Activated CD4-positive, alpha-beta T cell treated with anti-CD3 and anti-CD28 coated beads, Interleukin-10, Interleukin-2, amounts not matched to agents 100 ng/mL and 50 ng/mL, durations not matched to agents 16 hours and 8 hours (primary cell): Measurements from ENCODE around the gene CA12.

Experiments used
- DNase-seq: peaks from one replicate; pipeline ENCODE4 v3.0.0-alpha.2; 2020

CA12 gene

DNA sequence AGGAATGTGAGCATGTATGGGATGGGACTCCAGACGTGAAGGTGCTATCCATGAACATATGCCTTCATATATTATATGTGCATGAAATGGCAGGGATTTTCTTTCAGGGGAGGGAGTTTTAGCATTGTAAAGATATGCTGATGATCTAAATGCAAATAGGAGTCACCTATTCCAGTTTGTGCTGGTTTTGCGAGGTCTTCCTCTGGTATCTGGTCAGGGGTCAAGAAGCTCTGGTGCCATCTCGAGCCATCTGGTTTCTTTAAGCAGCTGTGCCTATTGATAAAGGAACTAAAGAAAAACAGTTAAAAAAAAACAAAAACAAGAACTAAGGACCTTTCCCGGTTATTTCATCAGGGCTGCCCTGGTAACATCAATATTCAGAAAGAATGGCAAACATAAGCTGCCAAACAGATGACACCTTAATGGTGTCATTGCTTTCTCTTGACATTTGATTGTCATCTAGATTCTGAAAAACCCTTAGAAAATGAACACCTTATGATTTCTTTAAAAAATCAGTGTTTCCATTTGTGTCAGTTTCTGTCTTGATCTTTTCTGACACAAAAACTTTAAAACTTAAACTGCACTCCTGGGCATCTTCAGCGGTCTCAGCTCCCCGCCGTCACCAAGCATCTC is 81.6 kb downstream of the CA12 start:
- no peak for DNase-seq

DNA sequence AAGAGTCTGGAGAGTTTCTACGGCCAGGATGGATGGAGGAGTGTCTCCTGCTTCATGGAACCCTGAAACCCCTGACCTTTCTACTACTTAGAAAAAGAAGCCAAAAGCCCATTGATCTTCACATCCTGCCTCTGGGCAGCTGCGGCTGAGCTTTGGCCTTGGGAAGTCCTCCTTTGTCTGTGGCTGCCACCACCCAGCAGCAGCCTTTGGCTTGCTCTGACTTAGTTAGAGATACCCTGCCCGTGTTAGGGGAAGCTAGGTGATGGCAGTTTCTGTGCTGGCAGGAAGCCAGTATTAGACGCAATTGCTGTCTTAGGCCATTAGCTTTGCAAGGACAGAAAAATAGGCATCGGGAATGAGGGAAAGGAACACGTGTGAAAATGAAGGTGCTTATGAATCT is 85.5 kb downstream of the CA12 start:
- DNase-seq = no peak

DNA sequence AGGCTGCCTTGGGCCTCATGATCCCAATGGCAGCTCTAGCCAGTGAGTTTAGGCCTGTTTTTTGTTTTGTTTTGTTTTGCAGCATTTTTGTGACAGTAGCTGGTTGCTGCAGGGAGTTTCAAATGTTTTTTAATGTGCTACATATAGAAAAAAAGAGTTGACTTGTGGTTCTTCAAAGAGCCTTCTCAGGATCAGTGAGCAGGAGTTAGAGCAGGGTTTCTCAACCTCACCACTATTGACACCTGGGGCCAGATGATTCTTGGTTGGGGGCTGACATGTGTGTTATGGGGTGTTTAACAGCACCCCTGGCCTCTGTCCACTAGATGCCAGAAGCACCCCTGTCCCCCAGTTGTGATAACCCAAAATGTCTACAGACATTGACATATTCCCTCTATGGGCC is 86.3 kb downstream of the CA12 start:
- DNase-seq = no peak

DNA sequence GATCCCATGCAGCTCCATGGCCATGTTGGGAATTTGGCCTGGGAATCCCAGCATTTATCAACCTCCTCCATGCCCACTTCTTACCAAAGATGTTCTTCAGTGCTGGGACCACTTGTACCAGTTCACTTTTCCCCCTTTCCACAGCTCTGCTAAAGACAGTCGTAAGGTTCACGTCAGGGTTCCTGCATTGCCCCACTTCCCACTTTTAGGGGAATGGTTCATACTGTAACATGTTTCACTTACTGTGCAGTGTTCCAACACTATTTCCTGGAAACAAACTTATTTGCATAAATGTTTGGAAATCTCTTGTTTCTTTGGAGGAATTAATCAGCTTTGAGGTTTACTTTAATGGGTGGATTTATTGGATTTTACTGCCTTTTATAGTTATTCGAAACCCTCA is 87.3 kb downstream of the CA12 start:
- no peak for DNase-seq

DNA sequence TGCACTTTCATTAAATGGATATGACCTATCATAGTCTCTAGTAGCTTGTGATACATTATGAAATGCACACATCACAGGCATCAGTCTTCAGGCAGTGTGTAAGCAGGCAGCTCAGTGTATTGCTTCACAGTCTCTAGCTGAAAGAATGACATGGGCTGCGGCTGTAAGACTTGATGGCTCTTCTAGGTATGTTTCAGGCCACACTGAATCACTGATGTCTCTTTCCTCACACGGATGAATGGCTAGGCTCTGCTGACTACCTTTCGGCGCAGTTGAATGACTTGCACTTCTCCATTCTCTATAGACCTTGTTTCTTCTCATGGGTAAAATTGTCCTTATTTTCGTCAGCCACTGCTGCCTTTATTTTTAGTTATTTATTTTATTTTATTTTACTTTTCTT is 88.9 kb downstream of the CA12 start:
- DNase-seq = no peak

DNA sequence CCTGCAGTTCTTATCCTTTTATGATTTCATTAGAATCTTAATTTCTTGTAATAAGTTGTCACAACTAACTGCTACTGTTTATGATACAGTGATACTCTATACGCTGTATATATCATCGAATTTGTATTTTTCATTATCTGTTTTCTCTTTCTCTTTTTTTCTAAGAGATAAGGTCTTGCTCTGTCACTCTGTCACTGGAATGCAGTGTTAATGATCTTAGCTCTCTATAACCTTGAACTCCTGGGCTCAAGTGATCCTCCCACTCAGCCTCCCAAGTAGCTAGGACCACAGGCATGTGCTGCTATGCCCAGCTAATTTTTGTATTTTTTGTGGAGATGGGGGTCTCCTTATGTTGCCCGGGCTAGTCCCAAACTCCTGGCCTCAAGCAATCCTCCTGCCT is 89.4 kb downstream of the CA12 start:
- no peak for DNase-seq

DNA sequence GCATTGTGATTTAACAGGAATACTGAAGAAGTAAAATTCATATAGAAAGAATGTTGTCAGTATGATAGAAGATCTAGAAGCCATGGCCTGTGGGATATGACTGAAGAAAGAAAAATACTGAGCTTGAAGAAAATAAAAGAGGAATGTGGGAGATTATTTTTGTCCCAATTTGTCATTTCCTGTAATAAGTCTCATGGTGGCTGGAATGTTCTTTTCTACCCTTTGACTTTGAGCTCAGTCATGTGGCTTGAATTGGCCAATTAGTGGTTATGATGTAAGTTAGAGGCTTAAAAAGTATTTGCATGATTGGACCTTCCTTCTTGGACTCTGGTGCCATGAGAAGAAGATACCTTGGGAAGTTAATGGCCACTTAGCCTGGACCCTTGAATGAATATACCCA is 90.1 kb downstream of the CA12 start:
- DNase-seq = no peak

DNA sequence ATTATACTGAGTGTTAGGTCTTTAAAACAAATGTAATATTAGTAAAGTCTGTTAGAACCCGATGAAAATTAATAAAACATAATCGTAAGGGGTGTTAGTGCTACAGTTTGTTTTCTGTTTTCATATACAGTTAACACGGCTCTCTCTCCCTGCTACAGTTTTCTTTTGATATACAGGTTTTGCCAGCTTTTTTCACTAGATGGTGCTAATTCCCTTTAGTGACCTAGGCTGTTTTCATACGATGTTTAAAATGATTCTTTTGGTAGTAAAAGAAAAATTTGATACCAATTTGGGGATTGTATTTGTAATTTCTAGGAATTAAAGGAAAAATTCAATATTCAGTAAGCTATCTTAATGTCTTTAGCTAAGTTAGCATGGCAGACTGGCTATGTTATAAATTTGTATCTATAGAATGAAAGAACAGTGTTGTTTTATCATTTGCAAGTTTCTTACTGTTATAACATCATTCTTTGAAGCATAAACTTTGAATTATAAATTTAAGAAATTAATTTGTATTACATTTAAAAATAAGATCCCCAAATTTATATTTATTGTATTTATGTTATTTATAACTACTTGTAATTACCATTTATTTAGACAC is 92.8 kb downstream of the CA12 start:
- DNase-seq = peak; percentile 57

DNA sequence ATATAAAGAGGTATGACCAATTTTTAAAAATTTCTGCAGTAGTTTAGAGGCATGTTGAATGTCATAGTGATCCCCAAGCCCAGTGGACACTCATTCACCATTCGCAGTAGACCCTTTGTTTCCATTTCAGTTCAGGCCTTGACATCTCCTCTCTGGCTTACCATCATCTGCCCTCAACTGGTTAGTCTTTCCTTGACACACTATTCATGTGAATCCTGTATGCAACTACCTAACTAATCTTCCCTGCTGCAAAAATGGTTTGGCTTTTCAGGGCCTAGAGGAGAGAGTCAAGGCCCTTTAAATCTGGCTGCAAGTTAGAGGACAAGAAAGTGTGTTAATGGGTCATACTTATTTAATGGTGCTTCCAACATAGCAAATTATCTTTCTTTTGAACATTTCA is 93.3 kb downstream of the CA12 start:
- DNase-seq = no peak

DNA sequence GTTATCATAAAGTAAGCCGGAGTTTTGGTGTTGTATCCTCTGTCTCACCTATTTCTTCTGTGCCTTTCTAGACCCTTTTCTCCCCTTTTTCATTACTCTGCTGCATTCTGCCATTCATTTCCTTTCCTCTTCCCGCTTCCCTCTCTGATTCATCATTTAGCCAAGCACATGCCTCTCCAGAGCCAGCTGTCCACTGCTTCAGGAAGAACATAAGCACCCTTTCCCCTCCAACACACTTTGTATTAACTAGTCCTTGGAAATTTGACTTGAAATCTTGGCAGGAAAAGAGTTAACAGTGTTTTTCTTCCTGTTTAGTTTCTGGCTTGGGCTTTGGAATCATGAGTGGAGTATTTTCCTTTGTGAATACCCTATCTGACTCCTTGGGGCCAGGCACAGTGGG is 94.5 kb downstream of the CA12 start:
- no peak for DNase-seq

DNA sequence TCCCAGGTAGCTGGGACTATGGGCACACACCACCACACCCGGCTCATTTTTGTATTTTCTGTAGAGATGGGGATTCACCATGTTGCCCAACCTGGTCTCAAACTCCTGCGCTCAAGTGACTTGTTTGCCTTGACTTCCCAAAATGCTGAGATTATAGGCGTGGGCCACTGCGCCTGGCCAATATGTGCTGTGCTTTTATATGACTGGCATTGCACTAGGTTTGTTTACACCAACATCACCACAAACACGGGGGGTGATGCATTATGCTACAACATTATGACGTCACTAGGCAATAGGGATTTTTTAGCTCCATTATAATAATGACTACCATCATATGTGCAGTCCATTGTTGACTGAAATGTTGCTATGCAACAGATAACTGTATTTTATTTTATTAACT is 97.3 kb downstream of the CA12 start:
- no peak for DNase-seq

DNA sequence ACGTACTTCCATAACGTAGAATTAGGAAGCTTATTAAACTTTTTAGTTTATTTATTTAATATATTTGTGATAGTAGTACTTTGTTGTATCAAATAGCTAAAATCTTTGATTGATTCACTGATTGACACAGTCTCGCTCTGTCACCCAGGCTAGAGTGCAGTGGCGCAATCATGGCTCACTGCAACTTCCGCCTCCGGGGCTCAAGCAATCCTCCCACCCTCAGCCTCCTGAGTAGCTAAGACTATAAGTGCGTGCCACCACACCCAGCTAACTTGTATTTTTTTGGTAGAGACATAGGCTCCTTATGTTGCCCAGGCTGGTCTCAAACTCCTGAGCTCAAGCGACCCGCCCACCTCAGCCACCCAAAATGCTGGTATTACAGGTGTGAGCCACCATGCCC is 98.5 kb downstream of the CA12 start:
- no peak for DNase-seq

DNA sequence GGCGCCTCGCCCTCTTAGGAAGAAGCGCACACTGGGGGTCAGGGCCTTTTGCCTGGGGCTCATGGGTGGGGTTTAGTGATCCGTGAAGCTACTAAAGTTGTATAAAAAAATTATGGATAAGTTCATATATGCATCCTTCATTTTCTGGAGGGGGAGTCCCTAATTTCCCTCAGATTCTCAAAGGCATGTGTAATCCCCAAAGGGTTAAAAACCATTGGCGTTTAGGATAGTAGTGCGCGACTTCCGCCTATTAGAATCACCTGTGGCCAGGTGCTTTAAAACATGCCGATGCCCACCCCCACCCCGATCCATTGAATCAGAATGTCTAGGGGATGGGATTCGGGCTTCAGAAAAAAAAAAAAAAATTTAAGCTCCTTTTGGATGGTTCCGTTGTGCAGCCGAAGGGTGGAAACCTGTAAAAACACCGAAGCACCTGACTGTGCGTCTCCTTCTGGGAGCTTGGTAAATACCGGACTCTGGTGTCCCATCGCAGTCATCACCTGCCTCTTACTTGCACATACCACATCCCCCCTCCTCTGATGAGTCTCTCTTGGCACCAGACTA is 103.7 kb downstream of the CA12 start:
- no peak for DNase-seq

DNA sequence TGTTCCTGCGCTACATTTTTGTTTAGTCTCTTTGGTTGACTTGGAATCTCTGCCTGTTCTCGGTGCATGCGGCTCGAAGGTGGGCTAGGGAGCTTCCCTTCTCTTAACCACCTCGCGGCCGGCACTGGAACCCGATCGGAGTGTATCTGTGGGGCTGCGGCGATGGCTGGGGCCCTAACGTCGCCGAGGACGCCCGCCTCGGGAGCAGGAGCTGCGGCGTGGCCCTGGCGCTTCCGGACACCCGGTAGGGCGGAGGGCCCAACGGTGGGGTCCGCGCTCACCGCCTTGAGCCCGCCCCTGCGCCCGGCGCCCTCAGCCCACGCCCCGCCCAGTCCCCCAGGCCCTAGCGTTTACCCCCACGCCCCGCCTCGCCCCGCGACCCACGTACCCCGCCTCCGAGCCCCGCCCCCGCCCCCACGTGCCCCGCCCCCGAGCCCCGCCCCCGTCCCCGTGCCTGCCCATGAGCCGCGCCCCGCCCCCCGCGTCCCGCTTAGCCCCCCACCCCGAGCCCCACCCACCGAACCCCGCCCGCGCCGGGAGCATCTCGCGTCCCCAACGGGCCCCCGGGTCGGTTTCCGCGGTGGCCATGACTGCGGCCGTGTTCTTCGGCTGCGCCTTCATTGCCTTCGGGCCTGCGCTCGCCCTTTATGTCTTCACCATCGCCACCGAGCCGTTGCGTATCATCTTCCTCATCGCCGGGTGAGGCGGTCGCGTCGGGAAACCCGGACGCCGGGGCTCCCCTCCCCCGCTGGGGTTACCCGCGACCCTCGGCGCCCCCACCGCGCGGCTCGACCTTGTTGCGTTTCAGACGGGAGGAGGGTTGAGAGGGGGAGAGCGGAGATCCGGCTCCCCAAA is 104.4 kb downstream of the CA12 start, which contains the start of gene APH1B:
Gene APH1B (plus strand): TSS at position 568 of the 855 bp plus-strand sequence. CDS start 19 bp downstream, at position 587.
- DNase-seq = peak; percentile 83

DNA sequence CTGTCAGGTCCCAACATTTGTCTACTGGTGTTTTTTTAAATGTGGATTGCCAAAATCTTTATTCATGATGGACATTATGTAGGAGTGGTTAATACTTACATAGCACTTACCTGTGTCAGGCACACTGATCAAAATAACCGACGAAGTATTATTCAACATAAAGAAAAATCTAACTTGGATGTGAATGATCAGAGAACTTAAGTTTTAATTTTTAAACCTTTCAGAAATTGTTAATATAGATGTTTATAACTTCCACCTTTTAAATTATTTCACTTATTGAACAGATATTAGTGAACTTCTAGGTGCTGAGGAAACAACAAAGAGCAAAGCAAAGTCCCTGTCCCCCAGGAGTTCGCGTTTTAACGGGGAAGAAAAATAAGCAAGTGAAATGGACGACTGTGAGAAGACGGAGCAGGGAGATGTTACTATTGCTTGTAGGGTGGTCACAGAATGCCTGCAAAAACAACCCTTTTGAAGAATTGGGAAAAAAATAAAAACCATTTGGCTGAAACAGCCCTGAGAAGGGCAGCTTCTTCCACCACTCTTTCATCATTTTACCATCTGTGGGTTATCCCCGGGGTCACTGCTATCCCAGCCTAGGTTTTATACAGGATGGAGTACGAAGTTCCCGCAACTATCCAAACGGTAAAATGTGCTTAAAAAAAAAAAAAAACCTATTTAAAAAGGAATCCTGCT is 105.2 kb downstream of the CA12 start:
- DNase-seq = no peak

DNA sequence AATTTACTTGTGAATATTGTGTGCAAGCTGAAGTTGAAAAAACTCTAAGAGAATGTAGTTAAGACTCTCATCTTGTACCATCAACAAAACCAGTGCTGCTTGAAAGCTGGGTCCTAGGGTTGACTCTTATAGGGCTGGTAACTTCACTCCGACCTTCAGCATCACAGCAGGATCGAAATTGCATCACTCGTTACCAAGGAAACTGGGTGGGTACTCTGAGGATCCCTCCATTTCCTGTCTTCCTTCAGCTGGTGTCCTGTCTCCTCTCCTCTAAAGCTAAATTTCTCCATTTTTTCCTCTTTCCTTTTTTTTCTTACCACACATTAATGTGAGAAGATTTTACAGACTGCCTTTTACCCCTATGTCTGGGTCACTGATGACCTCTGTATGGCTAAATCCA is 107.2 kb downstream of the CA12 start:
- DNase-seq = no peak
